GM18505 (cell line): Measurements from ENCODE around the gene ST3GAL5.
"Not testable (repeated sequence)": the region's sequence is repeated elsewhere in the genome, so short reads cannot be mapped to it uniquely, and the experiment has no call there.

Experiments
- ATAC-seq: cut with Tn5 transposase; IDR thresholded peaks from one replicate; pipeline ENCODE4 v1.9.1; 2021; ENCODE audit not compliant: unreplicated experiment
- POLR2A ChIP-seq: IDR thresholded peaks from 4 replicates; pipeline ENCODE4 v1.6.1; 2011; ENCODE audit warnings: borderline replicate concordance; ENCODE audit not compliant: insufficient read depth, insufficient read length; ENCODE audit errors: extremely low read depth

The ST3GAL5 gene

DNA sequence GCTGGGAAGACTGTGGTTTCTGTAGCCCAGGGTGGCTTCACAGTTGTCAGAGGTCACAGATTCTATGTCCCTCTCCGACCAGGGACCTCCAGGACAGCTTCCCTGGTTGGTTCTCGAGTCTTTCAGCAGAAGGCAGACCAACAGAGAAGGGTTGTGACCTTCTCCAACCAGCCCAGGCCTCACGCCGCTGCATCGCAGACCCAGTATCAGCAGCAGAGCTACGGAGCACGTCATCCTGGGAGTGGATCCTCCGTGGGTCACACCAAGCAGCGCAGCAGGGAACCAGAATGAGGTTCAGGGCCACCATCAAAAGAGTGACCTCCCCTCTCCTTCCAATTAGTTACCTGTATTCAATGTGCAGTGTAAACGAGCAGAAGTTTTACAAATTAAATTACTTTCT, 49.3 kb downstream of the ST3GAL5 start:
- no peak for ATAC-seq
- TF ChIP-seq POLR2A: no peak

DNA sequence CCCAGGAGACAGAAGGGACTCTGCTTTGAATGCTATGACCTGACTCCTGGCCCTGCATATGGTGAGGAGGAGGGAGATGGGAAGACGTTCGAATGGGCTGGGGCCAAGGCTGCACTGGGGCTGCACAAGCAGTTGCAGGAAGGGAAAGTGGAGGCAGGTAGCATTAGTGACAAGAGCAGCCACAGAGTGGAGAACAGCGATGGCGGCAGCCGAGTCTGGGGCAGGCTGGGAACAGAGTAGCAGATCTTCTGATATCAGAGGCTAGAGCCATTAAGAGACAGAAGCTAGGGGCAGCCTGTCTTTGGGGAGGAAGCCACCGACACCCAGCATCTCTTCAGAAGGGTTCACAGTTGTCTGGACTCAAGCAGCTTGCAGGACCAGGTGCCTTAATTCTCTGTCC, 50.1 kb downstream of the ST3GAL5 start:
- TF ChIP-seq POLR2A: no peak
- no peak for ATAC-seq

DNA sequence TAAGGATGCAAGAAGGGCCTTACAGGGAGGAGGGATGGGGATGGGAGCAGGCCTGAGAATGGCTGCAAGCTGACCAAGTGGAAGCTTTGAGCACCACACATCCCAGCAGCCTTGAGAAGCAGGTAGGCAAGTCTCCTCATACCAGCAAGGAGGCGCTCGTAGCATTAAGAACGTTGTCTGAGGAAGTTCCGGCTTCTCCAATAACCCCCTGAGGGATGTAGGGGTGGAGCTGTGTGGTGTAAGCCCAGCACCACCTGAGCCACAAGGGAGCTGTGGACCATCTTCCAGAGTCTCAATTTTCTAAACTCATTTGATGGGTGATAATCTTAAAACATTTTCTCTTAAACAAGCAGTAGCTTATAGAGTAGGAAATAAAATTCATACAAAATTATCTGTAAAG, 50.6 kb downstream of the ST3GAL5 start:
- no peak for ATAC-seq
- no peak for TF ChIP-seq POLR2A

- TF ChIP-seq POLR2A: no peak
- ATAC-seq: no peak
Observed at GRCh38 chr2:85834466-85834865, 54.3 kb downstream of the ST3GAL5 start.

GRCh38 chr2:85831735-85832134, 57.1 kb downstream of the ST3GAL5 start:
- ATAC-seq: no peak
- no peak for TF ChIP-seq POLR2A

DNA sequence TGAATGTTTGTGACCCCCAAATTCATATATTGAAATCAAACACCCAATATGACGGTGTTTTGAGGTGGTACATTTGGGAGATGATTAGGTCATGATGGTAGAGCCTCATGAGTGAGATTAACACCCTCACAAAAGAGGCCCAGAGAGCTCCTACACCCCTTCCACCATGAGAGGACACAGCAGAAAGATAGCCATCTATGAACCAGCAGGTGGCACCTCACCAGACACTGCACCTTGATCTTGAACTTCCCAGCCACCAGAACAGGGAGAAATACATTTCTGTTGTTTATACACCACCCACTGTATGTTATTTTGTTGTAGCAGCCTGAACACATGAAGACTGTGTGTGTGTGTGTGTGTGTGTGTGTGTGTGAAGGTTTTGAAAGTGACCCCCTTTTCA, 58.1 kb downstream of the ST3GAL5 start:
- TF ChIP-seq POLR2A: no peak
- no peak for ATAC-seq

GRCh38 chr2:85829394-85829793, 59.4 kb downstream of the ST3GAL5 start:
- not testable (repeated sequence) for ATAC-seq

DNA sequence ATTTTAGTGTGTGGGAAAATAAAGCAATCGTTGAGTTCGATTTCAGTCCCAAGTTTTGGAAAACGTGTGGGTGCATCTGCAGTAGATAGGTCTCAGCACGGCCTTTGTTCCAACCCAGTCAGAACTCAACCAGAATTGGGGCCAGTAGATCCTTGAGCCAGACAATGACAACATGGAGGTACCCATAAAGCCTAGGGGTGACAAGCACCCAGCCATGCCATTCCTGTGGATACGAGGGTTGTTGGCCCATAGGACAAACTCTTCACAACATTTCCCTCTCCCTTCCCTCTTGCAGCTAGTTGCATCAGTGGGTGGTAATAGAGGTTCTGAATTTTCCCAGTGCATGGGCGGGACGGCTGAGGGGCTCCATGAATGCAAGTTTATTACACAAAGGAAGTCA, 60.1 kb downstream of the ST3GAL5 start:
- no peak for TF ChIP-seq POLR2A
- no peak for ATAC-seq

DNA sequence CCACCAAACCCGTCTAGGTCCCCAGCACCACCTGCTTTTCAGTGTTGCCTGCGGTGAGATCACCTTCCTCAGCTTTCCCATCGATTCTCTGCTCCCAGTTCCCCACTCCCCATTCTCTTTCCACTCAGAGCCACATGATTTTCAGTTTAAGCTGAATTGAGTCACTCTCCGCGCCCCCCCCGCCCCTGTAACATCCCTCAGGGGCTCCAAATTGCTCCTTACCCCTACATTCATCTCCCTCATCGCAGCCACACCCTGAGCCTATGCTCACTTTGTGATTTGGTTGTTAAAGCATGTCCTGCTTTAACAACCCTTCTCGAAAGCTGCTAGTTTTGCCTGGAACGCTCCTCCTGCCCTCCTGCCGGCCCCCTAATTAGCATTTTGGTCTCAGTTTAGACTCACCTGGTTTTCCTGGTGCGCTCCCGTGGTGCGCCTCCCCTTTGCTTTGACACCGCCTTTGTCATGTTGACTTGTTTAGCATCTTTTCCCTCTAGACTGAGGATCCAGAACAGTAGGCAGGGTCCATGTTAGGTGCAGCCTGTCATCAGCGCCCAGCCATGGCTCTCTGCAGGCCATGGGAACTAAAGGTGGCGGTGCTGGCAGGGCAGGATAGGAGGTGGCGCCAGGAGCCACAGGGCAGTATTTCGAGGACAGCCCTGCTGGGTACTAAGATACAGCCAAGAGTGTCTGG, 60.8 kb downstream of the ST3GAL5 start:
- TF ChIP-seq POLR2A: no peak
- ATAC-seq: no peak

DNA sequence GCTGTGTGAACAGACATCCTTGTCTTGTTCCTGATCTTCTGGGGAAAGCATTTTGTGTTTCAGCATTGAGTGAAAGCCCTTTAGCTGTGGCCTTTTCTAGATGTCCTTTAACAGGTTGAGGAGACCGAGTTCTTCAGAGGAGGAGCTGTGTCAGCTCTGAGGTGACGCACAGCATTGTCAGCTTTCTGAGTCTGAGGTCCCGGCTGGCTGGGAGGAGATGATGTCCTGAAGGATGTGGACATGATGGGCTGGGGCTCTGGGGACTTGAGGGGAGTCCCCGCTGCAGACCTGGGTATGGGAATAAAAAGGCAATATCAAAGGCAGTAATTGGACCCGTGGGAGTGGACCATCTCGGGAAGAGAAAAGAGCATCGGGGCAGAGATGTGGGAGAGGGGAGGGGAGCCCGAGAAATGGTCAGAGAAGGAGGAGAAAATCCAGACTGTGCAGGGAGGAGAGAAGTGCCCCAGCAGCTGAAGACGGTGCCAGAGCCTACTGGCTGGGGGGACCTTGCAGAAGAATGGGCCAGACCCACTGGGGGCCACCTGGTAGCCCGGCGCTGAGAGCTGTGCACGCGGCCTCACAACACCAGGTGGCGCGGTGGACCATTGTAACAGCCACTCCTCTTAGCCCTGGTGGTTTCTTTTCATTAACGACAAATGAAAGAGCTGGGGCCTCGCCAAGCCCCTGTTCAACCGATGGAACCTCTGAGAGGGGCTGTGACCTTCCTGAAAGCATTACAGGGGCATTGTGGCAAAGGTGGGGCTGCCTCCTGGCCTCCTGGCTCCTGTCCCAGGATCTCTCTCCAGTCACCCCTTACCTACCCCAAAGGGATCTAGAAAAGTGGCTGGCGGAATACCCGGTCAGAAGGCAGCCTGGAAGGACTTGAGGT, 61.6 kb downstream of the ST3GAL5 start:
- no peak for TF ChIP-seq POLR2A
- peak; percentile 68 for ATAC-seq

- ATAC-seq: no peak
- no peak for TF ChIP-seq POLR2A
Observed at GRCh38 chr2:85823951-85824350, 64.8 kb downstream of the ST3GAL5 start.

DNA sequence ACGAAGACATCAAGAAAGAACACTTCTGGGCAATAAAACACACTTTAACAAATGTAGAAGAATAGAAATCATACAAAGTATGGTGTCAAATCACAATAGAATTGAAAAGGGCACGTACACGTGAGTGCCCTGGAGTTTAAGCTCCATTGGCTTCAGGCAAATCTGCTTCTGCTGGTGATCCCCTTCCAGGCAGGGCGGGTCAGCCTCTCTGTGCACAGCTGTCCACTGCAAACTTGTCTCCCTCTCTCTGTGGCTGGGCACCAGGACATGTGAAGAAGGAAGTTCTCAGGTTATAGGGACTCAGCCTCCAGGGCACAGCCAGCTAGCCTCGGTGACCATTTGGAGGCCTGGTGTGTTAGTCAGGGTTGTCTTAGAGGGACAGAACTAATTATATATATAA, 66.0 kb downstream of the ST3GAL5 start:
- TF ChIP-seq POLR2A: no peak
- no peak for ATAC-seq

GRCh38 chr2:85819811-85820510, 68.8 kb downstream of the ST3GAL5 start:
- ATAC-seq: no peak
- TF ChIP-seq POLR2A: no peak
